GM12878 (cell line): Measurements from ENCODE around the gene KLF4. TPM values are rescaled to one million over a fixed set of nuclear protein-coding genes. Genes with fewer than 3 reads are reported as not detected.

Source experiments
- ATAC-seq: fragments of 200-7000 bp; cut with Tn5 transposase; 3 replicates; pipeline ENCODE4 v1.9.1; 2020; ENCODE audit warnings: mild to moderate bottlenecking, moderate library complexity
- BruUV-seq: library from RNA; stranded (reverse); fragments of 400-500 nt; replicated peaks from 2 replicates; lab custom pipeline; 2021; lab: Mats Ljungman, UMichigan
- CTCF ChIA-PET: fragments of 300-600 bp; sonication (Branson Sonifier 250); formaldehyde crosslinking; extraction: SDS; loops from one replicate; lab custom pipeline; 2021; ENCODE audit warnings: inconsistent platforms; lab: Yijun Ruan, JAX
- POLR2A ChIA-PET: fragments of 350-600 bp; formaldehyde crosslinking; extraction: SDS; loops from one replicate; lab custom pipeline; 2021; ENCODE audit warnings: inconsistent platforms; lab: Charles Lee
- RAD21 ChIA-PET: fragments of 300-600 bp; sonication (Branson Sonifier 250); formaldehyde crosslinking; loops from one replicate; lab custom pipeline; 2023; ENCODE audit warnings: antibody characterized with exemption; ENCODE audit not compliant: unreplicated experiment; lab: Charles Lee
- SMC1A ChIA-PET: fragments of 300-600 bp; sonication (Branson Sonifier 250); formaldehyde crosslinking; loops from one replicate; lab custom pipeline; 2023; ENCODE audit not compliant: unreplicated experiment, uncharacterized antibody; lab: Charles Lee
- DNase-seq: peaks from one replicate; pipeline ENCODE4 v3.0.0-alpha.2; 2011; ENCODE audit warnings: low read depth, low spot score
- FAIRE-seq: peaks from 3 replicates; lab custom pipeline; 2011; peaks lifted over from hg19 to GRCh38; lab: Jason Lieb, UNC
- H2AFZ ChIP-seq: 2 replicates; pipeline ENCODE4 v1.6.0; 2011; ENCODE audit warnings: low read depth, low read length, control low read depth; ENCODE audit not compliant: control insufficient read depth
- H3K27ac ChIP-seq: 2 replicates; pipeline ENCODE4 v1.5.1; 2011; ENCODE audit warnings: control low read depth; ENCODE audit not compliant: control insufficient read depth, insufficient read depth
- H3K27me3 ChIP-seq, 2 experiments: replicated peaks in 1 of 2; 2 replicates each; pipeline versions ENCODE4 v1.6.0 to v1.6.1; 2011; ENCODE audit warnings: low read length in 1 of 2; ENCODE audit not compliant: control insufficient read depth in 2 of 2, insufficient read depth in 2 of 2
- H3K36me3 ChIP-seq, 2 experiments: 2 replicates each; pipeline ENCODE4 v1.5.1; 2011; ENCODE audit warnings: low read length in 1 of 2; ENCODE audit not compliant: control insufficient read depth in 2 of 2, insufficient read depth in 2 of 2
- H3K4me1 ChIP-seq: 2 replicates; pipeline ENCODE4 v1.6.1; 2011; ENCODE audit warnings: mild to moderate bottlenecking, low read length, moderate library complexity, mixed read lengths; ENCODE audit not compliant: control insufficient read depth, insufficient read depth
- H3K4me2 ChIP-seq: 2 replicates; pipeline ENCODE4 v1.6.0; 2011; ENCODE audit warnings: control low read depth; ENCODE audit not compliant: control insufficient read depth, insufficient read depth
- H3K4me3 ChIP-seq: fragments of 200-600 bp; sonication (generic); 2 replicates; pipeline ENCODE4 v1.5.1; 2016
- H3K79me2 ChIP-seq: 2 replicates; pipeline ENCODE4 v1.6.0; 2011; ENCODE audit warnings: low read length; ENCODE audit not compliant: control insufficient read depth, insufficient read depth
- H3K9ac ChIP-seq: 2 replicates; pipeline ENCODE4 v1.8.0; 2011; ENCODE audit warnings: low read length, control low read depth, mixed read lengths; ENCODE audit not compliant: control insufficient read depth, insufficient read depth
- H3K9me3 ChIP-seq: replicated peaks from 3 replicates; pipeline ENCODE4 v1.5.1; 2011; ENCODE audit warnings: mild to moderate bottlenecking, low read length; ENCODE audit not compliant: control insufficient read depth, insufficient read depth
- H4K20me1 ChIP-seq: 2 replicates; pipeline ENCODE4 v1.6.0; 2011; ENCODE audit not compliant: control insufficient read depth, insufficient read depth
- BRCA1 ChIP-seq: IDR thresholded peaks from 2 replicates; pipeline ENCODE4 v1.6.1; 2011; ENCODE audit warnings: low read depth, low read length, improper control_type of control experiment
- CHD4 ChIP-seq: fragments of 200-600 bp; sonication (generic); IDR thresholded peaks from 2 replicates; pipeline ENCODE4 v1.6.1; 2016; ENCODE audit warnings: mild to moderate bottlenecking
- EGR1 ChIP-seq, 2 experiments: IDR thresholded peaks; 1 replicate in 1 of 2; 2 replicates in 1 of 2; pipeline ENCODE4 v1.6.1; 2011 to 2012; ENCODE audit warnings: low read depth in 2 of 2, low read length in 2 of 2, borderline replicate concordance in 1 of 2, mild to moderate bottlenecking in 1 of 2, moderate library complexity in 1 of 2
- KLF5 ChIP-seq: fragments of 450-650 bp; IDR thresholded peaks from 2 replicates; pipeline ENCODE4 v1.6.1; 2014; ENCODE audit warnings: mild to moderate bottlenecking; ENCODE audit not compliant: partially characterized antibody
- NBN ChIP-seq: fragments of 450-650 bp; IDR thresholded peaks from 2 replicates; pipeline ENCODE4 v1.6.1; 2016
- NR2F1 ChIP-seq: fragments of 450-650 bp; conservative IDR thresholded peaks from 2 replicates; pipeline ENCODE4 v1.6.1; 2017; ENCODE audit warnings: mild to moderate bottlenecking
- SIN3A ChIP-seq: IDR thresholded peaks from 2 replicates; pipeline ENCODE4 v1.6.1; 2012; ENCODE audit warnings: low read depth, low read length, improper control_type of control experiment
- SRF ChIP-seq, 2 experiments: IDR thresholded peaks; 2 replicates each; pipeline ENCODE4 v1.6.1; 2011; ENCODE audit warnings: low read depth in 2 of 2, low read length in 2 of 2, mild to moderate bottlenecking in 1 of 2, moderate library complexity in 1 of 2
- TBL1XR1 ChIP-seq: IDR thresholded peaks from 2 replicates; pipeline ENCODE4 v1.6.1; 2012; ENCODE audit warnings: low read depth, low read length, improper control_type of control experiment
- TCF3 ChIP-seq: IDR thresholded peaks from 2 replicates; pipeline ENCODE4 v1.6.1; 2012; ENCODE audit warnings: low read depth, mild to moderate bottlenecking, low read length, borderline replicate concordance; ENCODE audit not compliant: insufficient read depth
- ZNF24 ChIP-seq: fragments of 450-650 bp; IDR thresholded peaks from 2 replicates; pipeline ENCODE4 v1.6.1; 2017; ENCODE audit warnings: antibody characterized with exemption, mild to moderate bottlenecking
- ZNF622 ChIP-seq: fragments of 450-650 bp; IDR thresholded peaks from 2 replicates; pipeline ENCODE4 v1.6.1; 2017; ENCODE audit warnings: mild to moderate bottlenecking, inconsistent platforms
- in situ Hi-C: fragments of 300-500 bp; cut with MboI; formaldehyde crosslinking; loops from 9 replicates; pipeline ENCODE4 v1.14.3; 2018; ENCODE audit warnings: mixed read lengths
- intact Hi-C: fragments of 100-400 bp; cut with micrococcal nuclease; formaldehyde crosslinking; loops from one replicate; pipeline ENCODE4 v1.14.2; 2022; ENCODE audit not compliant: unreplicated experiment
- polyA plus RNA-seq, 11 experiments: library from polyadenylated mRNA; depleted of rRNA in 4 of 11; unstranded in 6 of 11; stranded (reverse) in 5 of 11; fragments of >200 nt; fragmentation: Nextera tagmentation in 4 of 11; fragmentation: Illumina TruSeq in 1 of 11; extraction: Ambion mirVana in 4 of 11; extraction: Trizol in 1 of 11; gene quantifications; 1 replicate in 1 of 11; 2 replicates in 10 of 11; pipeline versions ENCODE4 v1.2.1 to v1.2.3, GENCODE V29; 2011 to 2016; ENCODE audit warnings: inconsistent platforms in 2 of 11, missing spikeins in 2 of 11, low read depth in 1 of 11
- total RNA-seq, 4 experiments: library from RNA; depleted of rRNA in 3 of 4; stranded (reverse); fragments of >200 nt in 3 of 4; fragmentation: Illumina TruSeq in 1 of 4; extraction: Trizol in 1 of 4; gene quantifications; 2 replicates each; pipeline versions ENCODE4 v1.2.1 to v1.2.3, GENCODE V29; 2013 to 2021
- TF ChIP-seq, protein P1 (sequence below): fragments of 450-650 bp; IDR thresholded peaks from 2 replicates; pipeline ENCODE4 v1.6.1; 2017; ENCODE audit warnings: mild to moderate bottlenecking, moderate library complexity
- TF ChIP-seq, protein P2 (sequence below): fragments of 450-650 bp; IDR thresholded peaks from 2 replicates; pipeline ENCODE4 v1.6.1; 2016; ENCODE audit warnings: mild to moderate bottlenecking
- TF ChIP-seq, protein P3 (sequence below): IDR thresholded peaks from 2 replicates; pipeline ENCODE4 v1.6.1; 2011; ENCODE audit warnings: mild to moderate bottlenecking, low read depth, low read length, moderate library complexity; ENCODE audit not compliant: insufficient replicate concordance
- TF ChIP-seq, protein P4 (sequence below): fragments of 450-650 bp; IDR thresholded peaks from 2 replicates; pipeline ENCODE4 v1.6.1; 2014; ENCODE audit warnings: mild to moderate bottlenecking

KLF4 gene
- total and polyA plus RNA-seq, 10 of the 15 experiments (the other 5 are each of a cell fraction or from before 2014, with no cell fraction given), result 0.03 to 0.40 (median 0.10) TPM; not detected in 1

DNA sequence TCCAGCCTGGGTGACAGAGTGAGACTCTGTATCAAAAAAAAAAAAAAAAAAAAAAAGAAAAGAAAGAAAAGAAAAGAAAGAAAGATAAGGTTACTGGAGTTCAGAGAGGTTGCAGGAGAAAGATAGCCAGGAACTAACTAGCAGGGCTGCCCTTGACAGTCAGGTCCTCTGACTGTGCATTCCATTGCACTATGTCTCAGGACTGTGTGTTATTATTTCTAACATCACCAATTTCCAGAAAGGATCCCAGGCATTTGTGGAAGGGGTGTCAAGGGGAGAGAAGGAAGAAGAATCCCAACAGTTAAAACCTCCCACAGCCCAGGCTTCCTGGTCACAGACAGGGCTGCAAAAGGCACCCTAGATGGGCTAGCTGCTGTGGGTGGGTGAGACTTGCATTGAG, 25.1 kb downstream of the KLF4 start:
- no TSS peak for BruUV-seq
- DNase-seq (no peak), FAIRE-seq (no peak), ATAC-seq (no peak)
- intact Hi-C loops (no loop called here), in situ Hi-C loops (loop anchor here (5.0 to 10.0 kb wide), 2 partner anchors 37 to 80 kb away; no protein-coding TSS in a partner anchor)
- peaks cover 7 to 21% of the 10 kb centered on the region in 2 experiments for H3K27me3 ChIP-seq
- no peak overlapping the region for H3K27ac ChIP-seq
- POLR2A ChIA-PET, result no interaction called here
- RAD21 ChIA-PET, result interaction anchor here (1.6 to 1.7 kb wide), 2 partner anchors 1101 to 1297 kb away, joined by 3 to 7 read pairs; no protein-coding TSS in a partner anchor
- H4K20me1 ChIP-seq, result no peaks in the 10 kb centered on the region
- CTCF ChIA-PET, result interaction anchor here (0.5 to 3.5 kb wide), 8 partner anchors 9 to 1490 kb away, joined by 3 to 20 read pairs (median 4); no protein-coding TSS in a partner anchor
- H3K4me1 ChIP-seq, result no peaks in the 10 kb centered on the region
- H2AFZ ChIP-seq, result no peak overlapping the region
- no peak overlapping the region for H3K4me3 ChIP-seq
- no peaks in the 10 kb centered on the region for H3K36me3 ChIP-seq
- SMC1A ChIA-PET, result interaction anchor here (1.0 to 1.1 kb wide), 2 partner anchors 809 to 1102 kb away, joined by 3 read pairs; no protein-coding TSS in a partner anchor
- no peak overlapping the region for H3K9ac ChIP-seq
- H3K9me3 ChIP-seq, result no peaks in the 10 kb centered on the region
- no peaks in the 10 kb centered on the region for H3K79me2 ChIP-seq
- H3K4me2 ChIP-seq, result no peak overlapping the region
- no peak for TF ChIP-seq EGR1 (IDR thresholded peaks at IDR 0.05; ENCODE audit: borderline replicate concordance in 1 of 2, low read depth in 2 of 2, low read length in 2 of 2)
- no peak for TF ChIP-seq NR2F1
- no peak for TF ChIP-seq SRF (IDR thresholded peaks at IDR 0.05; ENCODE audit: low read depth in 2 of 2, low read length in 2 of 2)
- TF ChIP-seq, protein P1, sequence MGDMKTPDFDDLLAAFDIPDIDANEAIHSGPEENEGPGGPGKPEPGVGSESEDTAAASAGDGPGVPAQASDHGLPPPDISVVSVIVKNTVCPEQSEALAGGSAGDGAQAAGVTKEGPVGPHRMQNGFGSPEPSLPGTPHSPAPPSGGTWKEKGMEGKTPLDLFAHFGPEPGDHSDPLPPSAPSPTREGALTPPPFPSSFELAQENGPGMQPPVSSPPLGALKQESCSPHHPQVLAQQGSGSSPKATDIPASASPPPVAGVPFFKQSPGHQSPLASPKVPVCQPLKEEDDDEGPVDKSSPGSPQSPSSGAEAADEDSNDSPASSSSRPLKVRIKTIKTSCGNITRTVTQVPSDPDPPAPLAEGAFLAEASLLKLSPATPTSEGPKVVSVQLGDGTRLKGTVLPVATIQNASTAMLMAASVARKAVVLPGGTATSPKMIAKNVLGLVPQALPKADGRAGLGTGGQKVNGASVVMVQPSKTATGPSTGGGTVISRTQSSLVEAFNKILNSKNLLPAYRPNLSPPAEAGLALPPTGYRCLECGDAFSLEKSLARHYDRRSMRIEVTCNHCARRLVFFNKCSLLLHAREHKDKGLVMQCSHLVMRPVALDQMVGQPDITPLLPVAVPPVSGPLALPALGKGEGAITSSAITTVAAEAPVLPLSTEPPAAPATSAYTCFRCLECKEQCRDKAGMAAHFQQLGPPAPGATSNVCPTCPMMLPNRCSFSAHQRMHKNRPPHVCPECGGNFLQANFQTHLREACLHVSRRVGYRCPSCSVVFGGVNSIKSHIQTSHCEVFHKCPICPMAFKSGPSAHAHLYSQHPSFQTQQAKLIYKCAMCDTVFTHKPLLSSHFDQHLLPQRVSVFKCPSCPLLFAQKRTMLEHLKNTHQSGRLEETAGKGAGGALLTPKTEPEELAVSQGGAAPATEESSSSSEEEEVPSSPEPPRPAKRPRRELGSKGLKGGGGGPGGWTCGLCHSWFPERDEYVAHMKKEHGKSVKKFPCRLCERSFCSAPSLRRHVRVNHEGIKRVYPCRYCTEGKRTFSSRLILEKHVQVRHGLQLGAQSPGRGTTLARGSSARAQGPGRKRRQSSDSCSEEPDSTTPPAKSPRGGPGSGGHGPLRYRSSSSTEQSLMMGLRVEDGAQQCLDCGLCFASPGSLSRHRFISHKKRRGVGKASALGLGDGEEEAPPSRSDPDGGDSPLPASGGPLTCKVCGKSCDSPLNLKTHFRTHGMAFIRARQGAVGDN, result no peak
- TF ChIP-seq TCF3, result no peak
- TF ChIP-seq, protein P2, sequence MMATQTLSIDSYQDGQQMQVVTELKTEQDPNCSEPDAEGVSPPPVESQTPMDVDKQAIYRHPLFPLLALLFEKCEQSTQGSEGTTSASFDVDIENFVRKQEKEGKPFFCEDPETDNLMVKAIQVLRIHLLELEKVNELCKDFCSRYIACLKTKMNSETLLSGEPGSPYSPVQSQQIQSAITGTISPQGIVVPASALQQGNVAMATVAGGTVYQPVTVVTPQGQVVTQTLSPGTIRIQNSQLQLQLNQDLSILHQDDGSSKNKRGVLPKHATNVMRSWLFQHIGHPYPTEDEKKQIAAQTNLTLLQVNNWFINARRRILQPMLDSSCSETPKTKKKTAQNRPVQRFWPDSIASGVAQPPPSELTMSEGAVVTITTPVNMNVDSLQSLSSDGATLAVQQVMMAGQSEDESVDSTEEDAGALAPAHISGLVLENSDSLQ, result no peak
- TF ChIP-seq CHD4, result no peak
- no peak for TF ChIP-seq KLF5
- TF ChIP-seq, protein P3, sequence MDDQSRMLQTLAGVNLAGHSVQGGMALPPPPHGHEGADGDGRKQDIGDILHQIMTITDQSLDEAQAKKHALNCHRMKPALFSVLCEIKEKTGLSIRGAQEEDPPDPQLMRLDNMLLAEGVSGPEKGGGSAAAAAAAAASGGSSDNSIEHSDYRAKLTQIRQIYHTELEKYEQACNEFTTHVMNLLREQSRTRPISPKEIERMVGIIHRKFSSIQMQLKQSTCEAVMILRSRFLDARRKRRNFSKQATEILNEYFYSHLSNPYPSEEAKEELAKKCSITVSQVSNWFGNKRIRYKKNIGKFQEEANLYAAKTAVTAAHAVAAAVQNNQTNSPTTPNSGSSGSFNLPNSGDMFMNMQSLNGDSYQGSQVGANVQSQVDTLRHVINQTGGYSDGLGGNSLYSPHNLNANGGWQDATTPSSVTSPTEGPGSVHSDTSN, result no peak
- TF ChIP-seq, protein P4, sequence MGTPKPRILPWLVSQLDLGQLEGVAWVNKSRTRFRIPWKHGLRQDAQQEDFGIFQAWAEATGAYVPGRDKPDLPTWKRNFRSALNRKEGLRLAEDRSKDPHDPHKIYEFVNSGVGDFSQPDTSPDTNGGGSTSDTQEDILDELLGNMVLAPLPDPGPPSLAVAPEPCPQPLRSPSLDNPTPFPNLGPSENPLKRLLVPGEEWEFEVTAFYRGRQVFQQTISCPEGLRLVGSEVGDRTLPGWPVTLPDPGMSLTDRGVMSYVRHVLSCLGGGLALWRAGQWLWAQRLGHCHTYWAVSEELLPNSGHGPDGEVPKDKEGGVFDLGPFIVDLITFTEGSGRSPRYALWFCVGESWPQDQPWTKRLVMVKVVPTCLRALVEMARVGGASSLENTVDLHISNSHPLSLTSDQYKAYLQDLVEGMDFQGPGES, result no peak
- TF ChIP-seq ZNF24, result no peak
- no peak for TF ChIP-seq SIN3A
- no peak for TF ChIP-seq ZNF622
- TF ChIP-seq TBL1XR1, result no peak
- TF ChIP-seq NBN, result no peak
- no peak for TF ChIP-seq BRCA1
